K562 (cell line): Measurements from ENCODE around the gene ITPR1. TPM values are rescaled to one million over a fixed set of nuclear protein-coding genes. Genes with fewer than 3 reads are reported as not detected.

ENCODE experiments used
- ATAC-seq: fragments of 200-7000 bp; cut with Tn5 transposase; 3 replicates; pipeline ENCODE4 v1.9.1; 2020; ENCODE audit warnings: moderate library complexity
- BruUV-seq: library from RNA; stranded (reverse); fragments of 400-500 nt; replicated peaks from 2 replicates; lab custom pipeline; 2021; lab: Mats Ljungman, UMichigan
- CTCF ChIA-PET: fragments of 300-600 bp; formaldehyde crosslinking; extraction: SDS; loops from one replicate; lab custom pipeline; 2021; ENCODE audit warnings: low intra/inter-chr PET ratio; lab: Yijun Ruan, JAX
- POLR2A ChIA-PET: fragments of 300-600, 350-650 bp; sonication (Branson Sonifier 250); formaldehyde crosslinking; extraction: SDS; loops from one replicate; lab custom pipeline; 2021; ENCODE audit warnings: antibody characterized with exemption, inconsistent platforms; lab: Yijun Ruan, JAX
- DNase-seq, 4 experiments: peaks; one replicate each; pipeline versions ENCODE4 v3.0.0 to v3.0.0-alpha.2; 2011 to 2018; ENCODE audit warnings: low spot score in 3 of 4, mixed read lengths in 3 of 4; ENCODE audit errors: extremely low read depth in 1 of 4
- FAIRE-seq: peaks from 2 replicates; lab custom pipeline; 2011; peaks lifted over from hg19 to GRCh38; lab: Jason Lieb, UNC
- H2AFZ ChIP-seq: 2 replicates; pipeline ENCODE4 v1.6.0; 2011; ENCODE audit warnings: low read depth, low read length, control low read depth, inconsistent platforms
- H3K27ac ChIP-seq: fragments of 200-600 bp; 3 replicates; pipeline ENCODE4 v1.8.0; 2011; ENCODE audit warnings: low read depth, mild to moderate bottlenecking, control low read depth, inconsistent platforms, low read length, moderate library complexity, mixed read lengths; ENCODE audit errors: extremely low read depth
- H3K27me3 ChIP-seq, 2 experiments: fragments of 300-600 bp in 1 of 2; 2 replicates in 1 of 2; 3 replicates in 1 of 2; pipeline versions ENCODE4 v1.6.0 to v1.8.0; 2011; ENCODE audit warnings: inconsistent platforms in 2 of 2, low read length in 2 of 2, mild to moderate bottlenecking in 1 of 2, mixed read lengths in 1 of 2, moderate library complexity in 1 of 2; ENCODE audit not compliant: control insufficient read depth in 2 of 2, insufficient read depth in 2 of 2
- H3K36me3 ChIP-seq: fragments of 300-600 bp; 3 replicates; pipeline ENCODE4 v1.8.0; 2011; ENCODE audit warnings: mild to moderate bottlenecking, low read length, inconsistent platforms; ENCODE audit not compliant: control insufficient read depth, insufficient read depth
- H3K4me1 ChIP-seq, 2 experiments: fragments of 200-600 bp in 1 of 2; replicated peaks in 1 of 2; 2 replicates in 1 of 2; 3 replicates in 1 of 2; pipeline versions ENCODE4 v1.5.1 to v1.8.0; 2011; ENCODE audit warnings: inconsistent platforms in 2 of 2, low read length in 2 of 2, mild to moderate bottlenecking in 1 of 2, mixed read lengths in 1 of 2, moderate library complexity in 1 of 2; ENCODE audit not compliant: control insufficient read depth in 2 of 2, insufficient read depth in 2 of 2
- H3K4me2 ChIP-seq: 2 replicates; pipeline ENCODE4 v1.6.1; 2011; ENCODE audit warnings: low read length, control low read depth, inconsistent platforms, mixed read lengths; ENCODE audit not compliant: insufficient read depth
- H3K4me3 ChIP-seq: fragments of 200-600 bp; sonication (generic), shearing (Covaris generic); 2 replicates; pipeline ENCODE4 v1.5.1; 2016; ENCODE audit warnings: control low read depth, inconsistent platforms
- H3K79me2 ChIP-seq: fragments of 200-600 bp; 3 replicates; pipeline ENCODE4 v1.8.0; 2011; ENCODE audit warnings: low read length, inconsistent platforms; ENCODE audit not compliant: control insufficient read depth, insufficient read depth
- H3K9ac ChIP-seq, 2 experiments: 2 replicates each; pipeline versions ENCODE4 v1.6.0 to v1.6.1; 2011; ENCODE audit warnings: low read depth in 2 of 2, low read length in 2 of 2, control low read depth in 1 of 2, inconsistent platforms in 1 of 2, mild to moderate bottlenecking in 1 of 2, mixed read lengths in 1 of 2; ENCODE audit not compliant: insufficient read depth in 1 of 2
- H3K9me1 ChIP-seq: one replicate; pipeline ENCODE4 v1.6.0; 2011; ENCODE audit warnings: inconsistent platforms, mild to moderate bottlenecking, low read length, moderate library complexity; ENCODE audit not compliant: control insufficient read depth, insufficient read depth
- H3K9me3 ChIP-seq: replicated peaks from 2 replicates; pipeline ENCODE4 v1.5.1; 2011; ENCODE audit warnings: low read depth, low read length, inconsistent platforms; ENCODE audit not compliant: control insufficient read depth, insufficient read depth
- H4K20me1 ChIP-seq: replicated peaks from 2 replicates; pipeline ENCODE4 v1.6.1; 2011; ENCODE audit warnings: low read length, inconsistent platforms, mixed read lengths; ENCODE audit not compliant: control insufficient read depth, insufficient read depth
- BHLHE40 ChIP-seq: IDR thresholded peaks from 2 replicates; pipeline ENCODE4 v1.6.1; 2011; ENCODE audit warnings: low read length, improper control_type of control experiment
- CCAR2 ChIP-seq: fragments of 200-400 bp; formaldehyde crosslinking; IDR thresholded peaks from 2 replicates; pipeline ENCODE4 v1.6.1; 2017; ENCODE audit warnings: mild to moderate bottlenecking, low read depth, low read length
- CCNT2 ChIP-seq: IDR thresholded peaks from 2 replicates; pipeline ENCODE4 v1.6.1; 2011; ENCODE audit warnings: borderline replicate concordance, low read depth, mild to moderate bottlenecking, moderate library complexity, mixed read lengths, low read length; ENCODE audit not compliant: insufficient read length; ENCODE audit errors: extremely low read depth
- EHMT2 ChIP-seq: fragments of 450-650 bp; IDR thresholded peaks from 2 replicates; pipeline ENCODE4 v1.6.1; 2018; ENCODE audit warnings: antibody characterized with exemption
- EP400 ChIP-seq: fragments of 450-650 bp; IDR thresholded peaks from 2 replicates; pipeline ENCODE4 v1.6.1; 2017; ENCODE audit warnings: antibody characterized with exemption, mild to moderate bottlenecking, moderate library complexity
- HNRNPH1 ChIP-seq: fragments of 200-400 bp; formaldehyde crosslinking; optimal IDR thresholded peaks from 2 replicates; pipeline ENCODE3; 2017; ENCODE audit warnings: low read depth, mild to moderate bottlenecking, low read length, moderate library complexity
- KLF6 ChIP-seq: fragments of 250-450 bp; sonication (Bioruptor Pico); IDR thresholded peaks from 2 replicates; pipeline ENCODE4 v1.4.0; 2020; ENCODE audit warnings: mild to moderate bottlenecking, moderate library complexity, borderline replicate concordance
- MCM7 ChIP-seq, 2 experiments: fragments of 450-650 bp; IDR thresholded peaks; 2 replicates each; pipeline ENCODE4 v1.6.1; 2016 to 2018
- MTA1 ChIP-seq: fragments of 450-650 bp; IDR thresholded peaks from 2 replicates; pipeline ENCODE4 v1.6.1; 2017; ENCODE audit warnings: borderline replicate concordance
- MYBL2 ChIP-seq, 2 experiments: fragments of 450-650 bp in 1 of 2; sonication (generic) in 1 of 2; formaldehyde crosslinking in 1 of 2; IDR thresholded peaks; 2 replicates each; pipeline versions ENCODE4 v1.6.1 to v1.8.1; 2017 to 2022; ENCODE audit warnings: borderline replicate concordance in 1 of 2, inconsistent platforms in 1 of 2, low read depth in 1 of 2, mild to moderate bottlenecking in 1 of 2, missing genetic modification reagents in 1 of 2, moderate library complexity in 1 of 2
- NFE2L1 ChIP-seq: fragments of 450-650 bp; IDR thresholded peaks from 2 replicates; pipeline ENCODE4 v1.6.1; 2016; ENCODE audit warnings: missing genetic modification characterization, low read depth, mild to moderate bottlenecking, missing compliant biosample characterization, moderate library complexity, borderline replicate concordance
- OTX1 ChIP-seq: fragments of 450-650 bp; formaldehyde crosslinking; IDR thresholded peaks from 2 replicates; pipeline ENCODE4 v1.4.0; 2022; ENCODE audit warnings: mild to moderate bottlenecking
- POU5F1 ChIP-seq: fragments of 150-350 bp; IDR thresholded peaks from 2 replicates; pipeline ENCODE4 v1.6.1; 2014; ENCODE audit warnings: borderline replicate concordance, low read length, low read depth, mild to moderate bottlenecking; ENCODE audit not compliant: partially characterized antibody
- PYGO2 ChIP-seq: fragments of 450-650 bp; IDR thresholded peaks from 2 replicates; pipeline ENCODE4 v1.6.1; 2016; ENCODE audit warnings: mild to moderate bottlenecking, missing genetic modification characterization, moderate library complexity, missing compliant biosample characterization
- RBM34 ChIP-seq: fragments of 200-400 bp; formaldehyde crosslinking; IDR thresholded peaks from 2 replicates; pipeline ENCODE4 v1.6.1; 2018; ENCODE audit warnings: low read length, borderline replicate concordance; ENCODE audit not compliant: insufficient read depth
- RFX5 ChIP-seq: IDR thresholded peaks from 2 replicates; pipeline ENCODE4 v1.6.1; 2011; ENCODE audit warnings: low read depth, mild to moderate bottlenecking, improper control_type of control experiment, low read length
- SRSF9 ChIP-seq: fragments of 200-400 bp; formaldehyde crosslinking; IDR thresholded peaks from 2 replicates; pipeline ENCODE4 v1.6.1; 2017; ENCODE audit warnings: low read depth, low read length, borderline replicate concordance
- ZFP91 ChIP-seq: sonication (generic); formaldehyde crosslinking; IDR thresholded peaks from 2 replicates; pipeline ENCODE4 v1.8.0; 2022; ENCODE audit warnings: mild to moderate bottlenecking, missing genetic modification reagents
- ZNF239 ChIP-seq: fragments of 250-450 bp; sonication (Bioruptor Pico); IDR thresholded peaks from 2 replicates; pipeline ENCODE4 v1.4.0; 2020; ENCODE audit warnings: mild to moderate bottlenecking
- ZNF316 ChIP-seq: fragments of 450-650 bp; IDR thresholded peaks from 2 replicates; pipeline ENCODE4 v1.6.1; 2016
- ZNF384 ChIP-seq: IDR thresholded peaks from 2 replicates; pipeline ENCODE4 v1.6.1; 2012; ENCODE audit warnings: low read depth, low read length, improper control_type of control experiment
- ZNF778 ChIP-seq: fragments of 450-650 bp; formaldehyde crosslinking; IDR thresholded peaks from 2 replicates; pipeline ENCODE4 v1.4.0; 2020; ENCODE audit warnings: mild to moderate bottlenecking, moderate library complexity
- WGBS: fragments of 100-300 bp; shearing (Covaris generic); methylation state at CpG from one replicate; pipeline ENCODE4 v1.1.6; 2016; ENCODE audit warnings: low coverage, mixed read lengths; ENCODE audit not compliant: insufficient coverage; ENCODE audit errors: missing lambda C conversion rate; 5-methylcytosine and 5-hydroxymethylcytosine counted together
- in situ Hi-C: fragments of 300-500 bp; cut with MboI; formaldehyde crosslinking; loops from 4 replicates; pipeline ENCODE4 v1.15.0; 2018; ENCODE audit warnings: inconsistent platforms, mixed read lengths
- intact Hi-C: fragments of 100-400 bp; cut with micrococcal nuclease; formaldehyde crosslinking; loops from 2 replicates; pipeline ENCODE4 v1.14.2; 2022
- polyA plus RNA-seq, 8 experiments: library from polyadenylated mRNA; depleted of rRNA in 4 of 8; stranded (reverse) in 5 of 8; unstranded in 3 of 8; fragments of >200 nt; fragmentation: Nextera tagmentation in 2 of 8; fragmentation: Illumina TruSeq in 1 of 8; extraction: Ambion mirVana in 2 of 8; extraction: Trizol in 1 of 8; gene quantifications; 2 replicates each; pipeline versions ENCODE4 v1.2.1 to v1.2.3, GENCODE V29; 2011 to 2014; ENCODE audit warnings: inconsistent platforms in 1 of 8, missing spikeins in 1 of 8
- total RNA-seq, 7 experiments: library from RNA; depleted of rRNA in 6 of 7; stranded (reverse); fragments of >200 nt in 6 of 7; fragmentation: Illumina TruSeq in 2 of 7; extraction: Trizol in 2 of 7; gene quantifications; 2 replicates each; pipeline versions ENCODE4 v1.2.1 to v1.2.3, GENCODE V29; 2011 to 2021; ENCODE audit warnings: low replicate concordance in 1 of 7

The ITPR1 gene
- total and polyA plus RNA-seq, 9 of the 15 experiments (the other 6 are each of a cell fraction or from before 2014, with no cell fraction given): 22.4 to 40.0 (median 27.4) TPM

DNA sequence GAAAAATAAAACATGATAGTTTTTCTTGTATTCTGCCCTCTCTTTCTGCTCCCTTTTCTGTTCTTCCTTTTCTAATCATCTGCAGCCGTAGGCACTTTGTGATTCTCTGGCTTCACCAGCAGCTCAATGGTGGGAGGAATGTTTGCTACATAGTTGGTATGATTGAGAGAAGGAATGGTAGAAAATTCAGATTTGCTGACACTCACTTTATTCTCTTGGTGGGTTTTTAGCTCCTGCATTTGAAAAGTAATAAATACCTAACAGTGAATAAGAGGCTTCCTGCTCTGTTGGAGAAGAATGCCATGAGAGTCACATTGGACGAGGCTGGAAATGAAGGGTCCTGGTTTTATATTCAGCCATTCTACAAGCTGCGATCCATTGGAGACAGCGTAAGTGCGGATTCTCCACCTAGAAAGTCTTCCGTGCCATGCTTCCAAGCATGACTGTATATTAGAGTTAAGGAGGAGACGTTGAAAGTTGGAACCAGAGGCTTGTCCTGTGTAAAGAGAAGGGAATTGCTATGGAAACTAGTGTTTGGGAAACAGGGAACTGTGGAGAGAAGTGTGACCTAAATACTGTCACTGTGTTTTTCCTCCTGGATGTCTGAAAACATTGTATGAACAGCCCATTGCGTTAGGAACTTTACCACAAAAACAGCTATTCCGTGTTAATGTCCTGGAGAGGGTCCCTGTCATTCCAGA lies 148.9 kb downstream of the ITPR1 start (continued):
- TF ChIP-seq HNRNPH1 (no peak), NFE2L1 (tag) (no peak), ZNF384 (no peak), POU5F1 (no peak), MCM7 (IDR thresholded peaks at IDR 0.05) (no peak), SRSF9 (no peak), KLF6 (no peak), ZNF316 (peak; percentile 79), EP400 (no peak), RFX5 (no peak), CCAR2 (no peak), ZNF239 (no peak)

DNA sequence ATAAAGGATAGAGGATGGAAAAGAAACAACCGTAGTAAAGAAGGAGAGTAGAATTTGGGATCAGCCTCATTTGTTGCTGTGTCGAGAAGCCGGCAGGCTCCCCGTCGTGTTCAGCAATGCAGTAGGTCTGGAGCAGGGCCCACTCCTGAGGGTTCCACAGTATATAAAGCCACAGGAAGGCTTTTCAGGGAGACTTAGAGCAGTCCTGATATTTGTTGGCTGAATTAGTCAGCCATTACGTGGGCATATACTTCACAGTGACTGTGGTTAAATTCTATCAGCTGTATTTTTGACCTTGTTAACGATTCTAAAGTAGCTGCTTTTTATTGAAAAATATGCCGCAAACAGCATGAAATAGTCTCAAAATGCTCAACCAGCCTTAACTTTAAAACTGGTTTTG lies 149.5 kb downstream of the ITPR1 start:
- H3K9me1 ChIP-seq: no peaks in the 10 kb centered on the region
- in situ Hi-C loops: loop anchor here (5.0 kb wide), 1 partner anchor 290 kb away; no protein-coding TSS in a partner anchor
- ChIA-PET POLR2A (interaction anchor here (0.7 kb wide), 1 partner anchor 8 kb away, joined by 3 read pairs; no protein-coding TSS in a partner anchor), CTCF (no interaction called here)
- no peak for TF ChIP-seq CCNT2
- no peak for TF ChIP-seq MTA1
- no peak for TF ChIP-seq BHLHE40
- no peak for TF ChIP-seq EHMT2
- no peak for TF ChIP-seq ZFP91 (CRISPR knock-in tag)
- no peak for TF ChIP-seq PYGO2 (tag)
- TF ChIP-seq MYBL2 (IDR thresholded peaks at IDR 0.05; ENCODE audit: low read depth): no peak
- TF ChIP-seq MYBL2 (CRISPR knock-in tag; IDR thresholded peaks at IDR 0.05; ENCODE audit: borderline replicate concordance): no peak
- TF ChIP-seq RBM34: no peak
- no peak for TF ChIP-seq OTX1
- no peak for TF ChIP-seq ZNF778 (CRISPR knock-in tag)
- H4K20me1 ChIP-seq: 0 out of 2 replicates have a peak, but pooled peaks cover 3% of the 10 kb centered on the region
- 87% methylated on average over 8 of the region's 8 CpGs for WGBS
- H3K9me3 ChIP-seq: no peaks in the 10 kb centered on the region
- no peak overlapping the region for H3K4me2 ChIP-seq
- FAIRE-seq (no peak), ATAC-seq (no peak), DNase-seq (no peak)
- intact Hi-C loops: loop anchor here (5.0 kb wide), 1 partner anchor 45 kb away; no protein-coding TSS in a partner anchor
- BruUV-seq: no TSS peak
- H3K4me3 ChIP-seq: no peak overlapping the region
- no peak overlapping the region for H3K9ac ChIP-seq
- H3K27me3 ChIP-seq: no peaks in the 10 kb centered on the region
- peaks cover 3 to 17% of the 10 kb centered on the region in 2 experiments; a peak in 3 of 5 replicates for H3K4me1 ChIP-seq
- peaks cover 13% of the 10 kb centered on the region for H3K36me3 ChIP-seq
- H2AFZ ChIP-seq: no peak overlapping the region
- H3K27ac ChIP-seq: no peak overlapping the region
- H3K79me2 ChIP-seq: no peaks in the 10 kb centered on the region
